Measurements from ENCODE around the gene COA1.

DNA sequence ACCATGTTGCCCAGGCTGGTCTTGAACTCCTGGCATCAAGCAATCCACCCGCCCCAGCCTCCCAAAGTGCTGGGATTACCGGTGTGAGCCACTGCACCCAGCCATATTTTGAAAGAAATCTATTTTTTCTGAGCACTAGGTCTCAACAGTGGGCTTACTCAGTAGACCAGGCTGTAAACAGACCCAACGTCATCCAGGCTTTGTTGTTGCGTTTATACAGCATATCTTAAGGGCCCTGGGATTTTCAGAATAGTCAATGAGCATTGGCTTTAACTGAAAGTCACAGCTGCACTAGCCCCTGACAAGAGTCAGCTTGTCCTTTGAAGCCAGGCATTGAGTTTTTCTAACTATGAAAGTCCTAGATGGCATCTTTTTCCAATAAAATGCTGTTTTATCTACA, 96.6 kb downstream of the COA1 start:
- TF ChIP-seq POLR2A (IDR thresholded peaks at IDR 0.05) = no peak
- TF ChIP-seq, protein P1, sequence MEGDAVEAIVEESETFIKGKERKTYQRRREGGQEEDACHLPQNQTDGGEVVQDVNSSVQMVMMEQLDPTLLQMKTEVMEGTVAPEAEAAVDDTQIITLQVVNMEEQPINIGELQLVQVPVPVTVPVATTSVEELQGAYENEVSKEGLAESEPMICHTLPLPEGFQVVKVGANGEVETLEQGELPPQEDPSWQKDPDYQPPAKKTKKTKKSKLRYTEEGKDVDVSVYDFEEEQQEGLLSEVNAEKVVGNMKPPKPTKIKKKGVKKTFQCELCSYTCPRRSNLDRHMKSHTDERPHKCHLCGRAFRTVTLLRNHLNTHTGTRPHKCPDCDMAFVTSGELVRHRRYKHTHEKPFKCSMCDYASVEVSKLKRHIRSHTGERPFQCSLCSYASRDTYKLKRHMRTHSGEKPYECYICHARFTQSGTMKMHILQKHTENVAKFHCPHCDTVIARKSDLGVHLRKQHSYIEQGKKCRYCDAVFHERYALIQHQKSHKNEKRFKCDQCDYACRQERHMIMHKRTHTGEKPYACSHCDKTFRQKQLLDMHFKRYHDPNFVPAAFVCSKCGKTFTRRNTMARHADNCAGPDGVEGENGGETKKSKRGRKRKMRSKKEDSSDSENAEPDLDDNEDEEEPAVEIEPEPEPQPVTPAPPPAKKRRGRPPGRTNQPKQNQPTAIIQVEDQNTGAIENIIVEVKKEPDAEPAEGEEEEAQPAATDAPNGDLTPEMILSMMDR (IDR thresholded peaks at IDR 0.05) = no peak

All from lower leg skin (tissue), 3 donors.